ENCODE data around the gene HBA2.
"Not testable (repeated sequence)": the region's sequence is repeated elsewhere in the genome, so short reads cannot be mapped to it uniquely, and the experiment has no call there.

The HBA2 gene

GRCh38 chr16:155031-155398 is 17.7 kb upstream of the HBA2 start:
- no peak for DNase-seq (ENCODE audit: low read depth)

DNA sequence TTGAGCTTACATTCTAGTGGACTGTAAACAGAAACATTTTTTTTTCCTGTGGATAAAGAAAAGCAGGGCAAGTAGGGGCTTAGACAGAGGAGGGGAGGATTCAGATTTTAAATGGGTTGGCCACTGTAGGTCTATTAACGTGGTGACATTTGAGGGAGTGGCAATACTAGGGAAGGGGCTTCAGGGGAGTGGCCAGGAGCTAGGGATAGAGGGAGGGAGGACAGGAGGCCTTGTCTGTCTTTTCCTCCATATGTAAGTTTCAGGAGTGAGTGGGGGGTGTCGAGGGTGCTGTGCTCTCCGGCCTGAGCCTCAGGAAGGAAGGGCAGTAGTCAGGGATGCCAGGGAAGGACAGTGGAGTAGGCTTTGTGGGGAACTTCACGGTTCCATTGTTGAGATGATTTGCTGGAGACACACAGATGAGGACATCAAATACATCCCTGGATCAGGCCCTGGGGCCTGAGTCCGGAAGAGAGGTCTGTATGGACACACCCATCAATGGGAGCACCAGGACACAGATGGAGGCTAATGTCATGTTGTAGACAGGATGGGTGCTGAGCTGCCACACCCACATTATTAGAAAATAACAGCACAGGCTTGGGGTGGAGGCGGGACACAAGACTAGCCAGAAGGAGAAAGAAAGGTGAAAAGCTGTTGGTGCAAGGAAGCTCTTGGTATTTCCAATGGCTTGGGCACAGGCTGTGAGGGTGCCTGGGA is 13.4 kb upstream of the HBA2 start:
- DNase-seq (ENCODE audit: low read depth) = no peak

- not testable (repeated sequence) for DNase-seq (ENCODE audit: low read depth)
Observed at GRCh38 chr16:160242-160641, 12.4 kb upstream of the HBA2 start.

GRCh38 chr16:160691-161190 is 11.9 kb upstream of the HBA2 start:
- DNase-seq (ENCODE audit: low read depth) = no peak

GRCh38 chr16:162271-162991 is 10.2 kb upstream of the HBA2 start:
- DNase-seq (ENCODE audit: low read depth) = no peak

- DNase-seq (ENCODE audit: low read depth) = not testable (repeated sequence)
Observed at GRCh38 chr16:163139-163538, 9.5 kb upstream of the HBA2 start.

- not testable (repeated sequence) for DNase-seq (ENCODE audit: low read depth)
Observed at GRCh38 chr16:163696-164095, 9.0 kb upstream of the HBA2 start.

DNA sequence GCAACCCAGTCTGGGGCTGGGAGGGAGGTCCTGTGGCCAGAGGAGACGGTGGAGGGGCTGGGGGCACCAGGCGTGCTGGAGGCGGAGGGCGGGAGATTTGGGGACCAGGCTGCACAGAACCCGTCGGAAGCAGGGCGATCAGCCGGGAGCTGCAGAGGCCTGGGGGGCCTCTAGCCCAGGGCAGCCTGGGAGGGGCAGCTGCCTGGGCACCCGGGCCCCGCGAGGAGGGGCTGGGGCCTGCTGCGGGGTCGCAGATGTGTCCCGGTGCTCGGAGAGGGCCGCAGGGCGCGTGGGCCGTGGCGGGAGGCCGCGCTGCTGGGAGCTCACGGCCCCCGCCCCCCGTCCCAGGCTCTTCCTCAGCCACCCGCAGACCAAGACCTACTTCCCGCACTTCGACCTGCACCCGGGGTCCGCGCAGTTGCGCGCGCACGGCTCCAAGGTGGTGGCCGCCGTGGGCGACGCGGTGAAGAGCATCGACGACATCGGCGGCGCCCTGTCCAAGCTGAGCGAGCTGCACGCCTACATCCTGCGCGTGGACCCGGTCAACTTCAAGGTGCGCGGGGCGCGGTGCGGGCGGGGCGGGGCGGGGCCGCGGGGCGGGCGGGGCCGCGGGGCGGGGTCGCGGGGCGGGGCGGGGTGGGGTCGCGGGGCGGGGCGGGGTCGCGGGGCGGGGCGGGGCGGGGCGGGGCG is 8.4 kb upstream of the HBA2 start:
- not testable (repeated sequence) for DNase-seq (ENCODE audit: low read depth)

- DNase-seq (ENCODE audit: low read depth) = no peak
Observed at GRCh38 chr16:164827-165538, 7.7 kb upstream of the HBA2 start.

DNA sequence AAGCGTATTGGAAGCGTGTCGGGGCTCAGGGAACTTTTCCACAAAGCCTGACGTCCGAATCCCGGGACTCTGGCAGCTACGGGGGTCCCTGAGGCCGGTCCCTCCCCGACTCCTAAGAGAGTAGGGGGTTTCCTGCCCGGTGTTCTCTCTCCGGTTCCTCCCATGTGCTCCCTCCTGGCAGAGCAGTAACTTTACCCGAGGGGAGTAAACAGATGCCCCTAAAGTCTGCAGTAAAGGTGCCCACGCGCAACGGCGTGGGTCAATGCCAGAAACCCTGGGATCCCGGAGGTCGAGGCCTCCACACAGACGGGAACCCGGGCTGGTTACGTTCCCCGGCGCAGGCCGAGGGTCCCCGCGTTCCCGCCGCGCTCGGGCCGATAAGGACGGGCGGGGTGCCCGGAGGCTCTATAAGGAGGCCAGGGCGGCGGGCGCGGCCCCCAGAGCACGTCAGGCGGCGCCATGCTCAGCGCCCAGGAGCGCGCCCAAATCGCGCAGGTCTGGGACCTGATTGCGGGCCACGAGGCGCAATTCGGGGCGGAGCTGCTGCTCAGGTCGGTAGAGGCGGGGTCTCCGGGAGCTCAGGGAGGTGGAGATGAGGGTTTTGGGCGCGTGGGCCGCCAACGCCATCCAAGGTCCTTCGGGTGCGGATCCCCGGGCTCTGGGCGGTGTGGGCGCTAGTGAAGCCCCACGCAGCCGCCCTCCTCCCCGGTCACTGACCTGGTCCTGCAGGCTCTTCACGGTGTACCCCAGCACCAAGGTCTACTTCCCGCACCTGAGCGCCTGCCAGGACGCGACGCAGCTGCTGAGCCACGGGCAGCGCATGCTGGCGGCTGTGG is 6.9 kb upstream of the HBA2 start, which contains the start of gene HBM:
TSS of gene HBM (plus strand) at position 440 of the 836 bp plus-strand sequence. CDS start at position 460, 20 bp downstream.
- no peak for DNase-seq (ENCODE audit: low read depth)

- no peak for DNase-seq (ENCODE audit: low read depth)
Observed at GRCh38 chr16:166375-167121, 6.1 kb upstream of the HBA2 start.

GRCh38 chr16:167122-167690 is 5.5 kb upstream of the HBA2 start:
- DNase-seq (ENCODE audit: low read depth) = no peak

GRCh38 chr16:168424-168823 is 4.3 kb upstream of the HBA2 start:
- DNase-seq (ENCODE audit: low read depth) = no peak

DNA sequence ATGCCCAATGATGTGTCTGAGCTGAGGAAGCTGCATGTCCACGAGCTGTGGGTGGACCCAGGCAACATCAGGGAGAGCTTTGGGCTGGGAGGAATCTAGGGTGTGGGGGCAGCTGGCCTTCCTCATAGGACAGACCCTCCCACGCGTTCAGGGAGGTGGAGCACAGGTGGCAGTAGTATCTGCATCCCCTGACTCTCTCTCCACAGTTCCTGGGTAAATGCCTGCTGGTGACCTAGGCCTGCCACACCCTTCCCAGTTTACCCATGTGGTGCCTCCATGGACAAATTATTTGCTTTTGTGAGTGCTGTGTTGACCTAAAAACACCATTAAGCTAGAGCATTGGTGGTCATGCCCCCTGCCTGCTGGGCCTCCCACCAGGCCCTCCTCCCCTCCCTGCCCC is 3.7 kb upstream of the HBA2 start:
- no peak for DNase-seq (ENCODE audit: low read depth)

DNA sequence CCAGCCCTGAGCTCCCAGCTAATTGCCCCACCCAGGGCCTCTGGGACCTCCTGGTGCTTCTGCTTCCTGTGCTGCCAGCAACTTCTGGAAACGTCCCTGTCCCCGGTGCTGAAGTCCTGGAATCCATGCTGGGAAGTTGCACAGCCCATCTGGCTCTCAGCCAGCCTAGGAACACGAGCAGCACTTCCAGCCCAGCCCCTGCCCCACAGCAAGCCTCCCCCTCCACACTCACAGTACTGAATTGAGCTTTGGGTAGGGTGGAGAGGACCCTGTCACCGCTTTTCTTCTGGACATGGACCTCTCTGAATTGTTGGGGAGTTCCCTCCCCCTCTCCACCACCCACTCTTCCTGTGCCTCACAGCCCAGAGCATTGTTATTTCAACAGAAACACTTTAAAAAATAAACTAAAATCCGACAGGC is 2.6 kb upstream of the HBA2 start:
- not testable (repeated sequence) for DNase-seq (ENCODE audit: low read depth)

DNA sequence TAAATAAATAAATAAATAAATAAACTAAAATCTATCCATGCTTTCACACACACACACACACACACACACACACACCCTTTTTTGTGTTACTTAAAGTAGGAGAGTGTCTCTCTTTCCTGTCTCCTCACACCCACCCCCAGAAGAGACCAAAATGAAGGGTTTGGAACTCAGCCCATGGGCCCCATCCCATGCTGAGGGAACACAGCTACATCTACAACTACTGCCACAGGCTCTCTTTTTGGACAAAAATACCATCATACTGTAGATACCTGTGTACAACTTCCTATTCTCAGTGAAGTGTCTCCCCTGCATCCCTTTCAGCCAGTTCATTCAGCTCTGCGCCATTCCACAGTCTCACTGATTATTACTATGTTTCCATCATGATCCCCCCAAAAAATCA is 1.9 kb upstream of the HBA2 start:
- DNase-seq (ENCODE audit: low read depth) = no peak

DNA sequence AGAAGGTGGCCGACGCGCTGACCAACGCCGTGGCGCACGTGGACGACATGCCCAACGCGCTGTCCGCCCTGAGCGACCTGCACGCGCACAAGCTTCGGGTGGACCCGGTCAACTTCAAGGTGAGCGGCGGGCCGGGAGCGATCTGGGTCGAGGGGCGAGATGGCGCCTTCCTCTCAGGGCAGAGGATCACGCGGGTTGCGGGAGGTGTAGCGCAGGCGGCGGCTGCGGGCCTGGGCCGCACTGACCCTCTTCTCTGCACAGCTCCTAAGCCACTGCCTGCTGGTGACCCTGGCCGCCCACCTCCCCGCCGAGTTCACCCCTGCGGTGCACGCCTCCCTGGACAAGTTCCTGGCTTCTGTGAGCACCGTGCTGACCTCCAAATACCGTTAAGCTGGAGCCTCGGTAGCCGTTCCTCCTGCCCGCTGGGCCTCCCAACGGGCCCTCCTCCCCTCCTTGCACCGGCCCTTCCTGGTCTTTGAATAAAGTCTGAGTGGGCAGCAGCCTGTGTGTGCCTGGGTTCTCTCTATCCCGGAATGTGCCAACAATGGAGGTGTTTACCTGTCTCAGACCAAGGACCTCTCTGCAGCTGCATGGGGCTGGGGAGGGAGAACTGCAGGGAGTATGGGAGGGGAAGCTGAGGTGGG is 657 bp downstream of the HBA2 start:
- DNase-seq (ENCODE audit: low read depth) = not testable (repeated sequence)

- DNase-seq (ENCODE audit: low read depth) = not testable (repeated sequence)
Observed at GRCh38 chr16:173928-174769, 1.5 kb downstream of the HBA2 start.
